Daoy (cell line): ENCODE results near the gene LYPD6. TPM values are rescaled to one million over a fixed set of nuclear protein-coding genes. Genes with fewer than 3 reads are reported as not detected.
"Not testable (repeated sequence)": the region's sequence is repeated elsewhere in the genome, so short reads cannot be mapped to it uniquely, and the experiment has no call there.

ENCODE experiments used
- DNase-seq: peaks from one replicate; pipeline ENCODE4 v3.0.0-alpha.2; 2015; ENCODE audit warnings: low read depth
- total RNA-seq: library from RNA; depleted of rRNA; stranded (reverse); fragments of >200 nt; shearing (Covaris generic); gene quantifications from 2 replicates; pipeline ENCODE4 v1.2.3, GENCODE V29; 2014

The LYPD6 gene
- total RNA-seq, 1 experiment from 2014 or later, result 8.5 TPM

GRCh38 chr2:149451417-149452165 is 121.2 kb downstream of the LYPD6 start:
- no peak for DNase-seq

DNA sequence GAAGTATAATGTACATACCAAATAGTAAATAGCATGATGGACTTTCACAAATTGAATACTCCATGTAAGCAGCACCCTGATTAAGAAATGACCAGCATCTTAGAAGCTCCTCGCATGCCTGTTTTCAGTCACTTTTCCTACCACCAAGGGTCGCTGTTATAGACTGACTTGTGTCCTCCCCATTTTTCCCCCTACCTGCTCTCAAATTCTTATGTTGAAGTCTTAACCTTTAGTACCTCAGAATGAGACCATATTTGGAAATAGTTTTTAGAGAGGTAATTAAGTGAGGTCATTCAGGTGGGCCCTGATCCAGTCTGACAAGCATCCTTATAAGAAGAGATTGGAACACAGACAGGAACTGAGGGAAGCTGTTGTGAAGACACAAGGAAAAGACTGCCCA is 125.9 kb downstream of the LYPD6 start:
- DNase-seq, result no peak

DNA sequence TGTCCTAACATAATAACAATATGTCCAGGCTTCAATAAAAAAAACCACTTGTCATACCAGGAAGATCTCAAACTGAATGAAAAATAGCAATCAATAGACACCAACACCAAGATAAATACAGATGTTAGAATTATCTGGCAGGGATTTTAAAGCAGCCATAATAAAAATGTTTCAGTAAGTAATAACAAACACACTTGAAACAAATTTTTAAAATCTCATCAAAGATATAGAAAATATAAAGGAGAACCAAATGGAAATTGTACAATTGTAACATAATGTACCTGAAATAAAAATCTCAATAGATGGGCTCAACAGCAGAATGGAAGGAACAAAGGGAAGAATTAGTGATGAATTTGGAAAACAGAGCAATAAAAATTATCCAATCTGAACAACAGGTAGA is 128.1 kb downstream of the LYPD6 start:
- no peak for DNase-seq

DNA sequence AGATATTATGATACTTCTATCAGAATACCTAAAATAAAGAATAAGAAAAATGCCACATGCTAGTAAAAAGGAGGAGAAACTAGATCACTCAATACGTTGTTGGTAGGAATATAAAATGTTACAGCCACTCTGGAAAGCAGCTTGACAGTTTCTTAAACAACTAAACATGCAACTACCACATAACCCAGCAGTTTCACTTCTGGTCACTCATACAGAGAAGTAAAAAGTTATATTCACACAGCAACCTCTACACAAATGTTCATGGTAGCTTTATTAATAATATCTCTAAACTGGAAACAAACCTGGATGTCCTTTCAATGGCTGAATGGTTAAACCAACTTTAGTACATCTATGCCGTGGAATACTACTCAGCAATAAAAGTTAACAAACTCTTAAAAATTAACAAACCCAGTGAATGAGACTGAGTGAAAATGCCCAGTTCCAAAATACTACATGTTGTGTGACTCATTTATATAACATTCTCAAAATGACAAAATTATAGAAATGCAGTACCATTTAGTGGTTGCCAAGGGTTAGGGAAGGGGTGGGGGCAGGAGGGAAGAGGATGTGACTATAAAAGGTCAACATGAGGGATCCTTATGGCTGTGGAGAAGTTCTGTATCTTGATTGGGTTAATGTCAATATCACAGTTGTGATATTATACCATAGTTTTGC is 133.1 kb downstream of the LYPD6 start:
- no peak for DNase-seq

GRCh38 chr2:149464396-149464795 is 134.0 kb downstream of the LYPD6 start:
- no peak for DNase-seq

DNA sequence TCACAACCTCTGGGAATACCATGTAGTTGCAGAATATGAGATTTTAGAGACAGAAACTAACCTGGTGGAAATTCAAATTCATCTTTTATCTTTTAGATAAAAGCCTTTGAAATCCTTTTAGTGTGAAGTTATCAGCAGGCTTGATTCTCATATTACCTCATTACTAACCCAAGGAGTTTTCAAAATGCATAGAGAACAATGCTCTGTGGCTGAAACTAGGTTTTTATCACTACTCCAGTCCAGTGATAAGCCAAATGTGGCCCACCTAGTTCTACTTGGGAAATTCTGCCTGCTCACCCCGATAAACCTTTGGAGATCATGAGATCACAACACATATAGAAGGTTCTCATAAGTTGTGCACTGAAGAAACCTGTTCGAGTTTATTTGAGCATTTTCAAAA is 135.5 kb downstream of the LYPD6 start:
- no peak for DNase-seq

DNA sequence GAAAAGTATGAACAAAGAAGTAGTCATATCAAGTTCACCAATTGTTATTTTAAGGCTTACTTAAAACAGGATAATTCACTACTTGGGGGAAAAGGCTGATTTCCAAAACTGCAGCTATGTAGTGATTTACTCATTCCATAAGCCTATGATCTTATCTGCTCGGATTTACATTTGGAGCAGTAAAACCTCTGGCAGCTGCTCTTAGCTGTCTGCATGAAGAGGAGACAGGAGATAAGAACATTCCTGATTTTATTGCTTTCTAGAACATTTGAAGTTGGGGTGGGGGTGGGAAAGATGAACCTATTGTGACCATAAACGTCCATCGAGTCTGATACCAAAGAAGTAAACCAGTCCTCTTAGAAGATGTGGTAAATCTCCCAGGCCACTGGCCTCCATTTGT is 136.2 kb downstream of the LYPD6 start:
- no peak for DNase-seq

DNA sequence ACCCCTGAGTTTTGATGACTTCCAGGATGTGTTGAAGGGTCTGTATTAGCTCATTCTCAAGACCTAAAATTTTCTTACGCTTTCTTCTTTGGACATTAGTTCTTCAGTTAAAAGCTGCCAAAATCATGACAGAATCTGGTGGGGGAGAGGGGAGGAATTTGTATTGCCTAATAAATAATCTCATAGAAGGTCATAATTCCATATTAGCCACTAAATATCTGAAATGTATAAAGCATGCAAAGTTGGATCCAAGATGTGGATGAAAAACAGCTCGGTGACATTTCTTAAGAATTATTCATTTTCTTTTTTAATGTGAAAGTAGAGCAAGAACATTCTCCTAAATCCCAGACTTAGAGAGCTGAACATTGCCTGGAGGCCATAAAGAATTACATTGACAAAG is 137.0 kb downstream of the LYPD6 start:
- no peak for DNase-seq

DNA sequence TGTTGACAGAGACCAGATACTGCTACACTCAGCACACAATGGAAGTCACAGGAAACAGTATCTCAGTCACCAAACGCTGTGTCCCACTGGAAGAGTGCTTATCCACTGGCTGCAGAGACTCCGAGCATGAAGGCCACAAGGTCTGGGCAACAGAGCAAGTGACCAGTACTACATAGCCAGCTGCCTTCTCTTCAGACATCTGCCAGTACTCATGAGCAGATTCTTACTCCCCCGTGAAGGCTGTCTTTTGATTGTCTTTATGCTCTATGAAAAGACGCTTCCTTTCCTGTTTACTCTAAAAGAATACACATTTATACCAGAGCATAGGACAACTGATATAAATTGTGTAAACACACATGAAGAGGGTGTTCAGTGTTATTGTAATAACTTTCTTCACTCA is 138.2 kb downstream of the LYPD6 start:
- no peak for DNase-seq

GRCh38 chr2:149470046-149470445 is 139.7 kb downstream of the LYPD6 start:
- no peak for DNase-seq

- no peak for DNase-seq
Measured at GRCh38 chr2:149472413-149472812, 142.0 kb downstream of the LYPD6 start.

DNA sequence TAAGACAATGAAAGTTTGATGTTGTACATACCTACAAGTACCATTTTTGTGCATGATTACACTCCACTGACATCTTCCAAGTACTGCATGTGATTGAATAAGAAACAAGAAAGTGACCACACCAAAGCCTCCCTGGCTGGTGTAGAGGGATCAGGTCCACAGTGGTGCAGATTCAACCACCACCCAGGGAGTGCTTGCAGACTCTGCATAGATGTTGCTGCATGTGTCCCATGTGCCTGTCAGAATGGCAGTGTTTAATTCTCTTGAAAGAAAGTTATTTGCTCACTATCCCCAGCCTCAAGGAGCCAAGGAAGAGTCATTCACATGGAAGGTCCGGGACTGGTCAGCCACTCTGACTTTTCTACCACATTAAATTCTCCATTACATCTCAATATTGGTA is 142.7 kb downstream of the LYPD6 start:
- no peak for DNase-seq

DNA sequence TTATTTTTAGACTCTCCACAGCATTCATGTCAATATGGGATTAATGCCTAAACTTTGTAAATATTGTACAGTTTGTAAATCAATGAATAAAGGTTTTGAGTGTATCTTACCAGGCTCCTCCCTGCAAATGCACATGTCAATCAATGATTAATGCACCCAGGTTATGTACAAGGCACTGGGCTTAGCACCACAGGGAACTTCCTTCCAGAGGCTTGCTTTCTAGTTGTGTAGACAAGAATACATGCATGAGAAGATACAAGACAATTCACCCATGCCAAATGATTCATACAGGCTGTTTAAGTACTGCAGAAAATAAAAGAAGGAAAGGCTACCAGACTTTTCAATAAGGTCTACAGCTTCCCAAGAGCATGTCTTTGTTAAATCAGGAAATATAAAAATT is 143.1 kb downstream of the LYPD6 start:
- DNase-seq, result no peak

DNA sequence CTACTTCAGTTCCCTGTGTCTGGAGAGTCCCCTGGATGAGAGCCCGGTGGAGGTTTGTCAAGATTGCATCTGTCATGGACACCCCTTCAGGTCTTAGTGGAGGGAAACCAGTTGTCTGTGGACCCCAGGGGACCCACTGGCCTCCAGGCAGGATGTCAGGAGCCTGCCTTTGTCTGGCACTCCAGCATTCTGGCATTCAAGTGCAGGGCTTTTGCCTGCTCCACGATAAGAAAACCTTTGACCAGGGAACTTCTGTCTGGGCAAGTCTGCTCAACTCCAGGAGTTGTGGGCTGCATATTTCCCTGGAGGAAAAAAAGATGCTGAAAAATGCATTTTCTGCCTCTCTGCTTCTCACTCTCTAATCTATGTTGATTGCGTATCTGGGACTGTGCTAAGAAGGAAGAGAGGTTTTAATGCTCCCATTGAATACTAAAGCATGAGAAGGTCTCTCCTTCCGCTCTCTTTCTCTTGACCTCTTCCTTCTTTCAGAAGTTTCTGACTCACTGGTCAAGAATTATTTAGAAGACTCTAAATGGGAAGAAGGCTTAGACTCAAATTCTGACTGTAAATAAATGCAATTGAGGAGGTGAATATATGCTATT is 152.7 kb downstream of the LYPD6 start:
- no peak for DNase-seq

GRCh38 chr2:149486664-149487063 is 156.3 kb downstream of the LYPD6 start:
- DNase-seq, result no peak

GRCh38 chr2:149487189-149487588 is 156.8 kb downstream of the LYPD6 start:
- no peak for DNase-seq

DNA sequence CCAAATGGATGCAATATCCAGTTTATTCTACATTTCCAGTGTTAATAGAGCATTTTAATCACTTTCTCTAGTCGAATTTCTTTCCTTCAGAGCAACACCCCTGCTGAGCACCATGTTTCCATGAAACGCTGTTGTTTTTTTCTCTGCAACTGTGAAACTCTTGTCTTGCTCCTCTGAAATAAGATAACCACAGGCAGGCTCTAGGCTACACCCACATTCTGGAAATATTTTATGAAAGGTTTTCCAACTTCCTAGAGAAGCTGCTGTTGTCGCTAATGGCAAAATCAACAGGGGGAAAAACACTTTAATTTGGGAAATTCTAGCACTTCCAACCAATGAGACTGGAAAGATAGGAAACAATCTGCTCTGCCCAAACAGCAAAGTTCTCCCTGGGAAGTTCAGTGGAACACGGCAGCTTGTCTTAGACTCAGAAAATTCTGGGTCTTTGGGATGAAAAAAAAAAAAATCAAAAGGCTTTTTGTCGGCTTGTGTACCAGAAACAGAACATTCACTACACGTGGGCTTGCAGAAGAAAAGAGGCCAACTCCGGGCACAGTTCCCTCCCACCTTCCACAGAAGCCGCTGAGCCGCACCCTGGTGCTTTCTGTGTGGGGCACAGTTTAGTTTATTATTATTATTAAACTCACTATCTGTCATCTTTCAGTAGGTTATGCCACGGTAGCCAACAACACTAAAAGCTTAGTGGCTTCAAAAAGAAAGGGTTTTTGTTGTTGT is 158.5 kb downstream of the LYPD6 start:
- no peak for DNase-seq

DNA sequence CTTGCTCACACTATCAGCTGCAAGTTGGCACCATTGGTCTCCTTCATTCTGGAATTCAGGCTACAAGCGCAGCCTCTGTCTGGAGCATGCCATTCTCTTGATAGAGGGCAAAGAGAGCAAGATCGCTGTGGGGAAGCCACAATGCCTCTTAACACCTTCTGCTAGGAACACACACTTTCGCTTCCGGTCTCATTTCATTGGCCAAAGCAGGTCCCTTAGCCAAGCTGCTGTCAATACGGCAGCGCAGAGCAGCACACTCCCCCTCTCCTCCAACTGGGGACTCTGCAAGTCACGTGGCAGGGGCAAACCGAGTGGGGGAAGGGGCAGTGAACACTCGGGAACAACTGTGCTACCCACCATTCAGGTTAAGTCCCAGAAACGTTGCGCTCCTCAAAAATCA is 159.1 kb downstream of the LYPD6 start:
- DNase-seq, result no peak

GRCh38 chr2:149490296-149490695 is 159.9 kb downstream of the LYPD6 start:
- DNase-seq, result peak; percentile 14

GRCh38 chr2:149492923-149493322 is 162.5 kb downstream of the LYPD6 start:
- no peak for DNase-seq

- not testable (repeated sequence) for DNase-seq
Measured at GRCh38 chr2:149499204-149499603, 168.8 kb downstream of the LYPD6 start.

DNA sequence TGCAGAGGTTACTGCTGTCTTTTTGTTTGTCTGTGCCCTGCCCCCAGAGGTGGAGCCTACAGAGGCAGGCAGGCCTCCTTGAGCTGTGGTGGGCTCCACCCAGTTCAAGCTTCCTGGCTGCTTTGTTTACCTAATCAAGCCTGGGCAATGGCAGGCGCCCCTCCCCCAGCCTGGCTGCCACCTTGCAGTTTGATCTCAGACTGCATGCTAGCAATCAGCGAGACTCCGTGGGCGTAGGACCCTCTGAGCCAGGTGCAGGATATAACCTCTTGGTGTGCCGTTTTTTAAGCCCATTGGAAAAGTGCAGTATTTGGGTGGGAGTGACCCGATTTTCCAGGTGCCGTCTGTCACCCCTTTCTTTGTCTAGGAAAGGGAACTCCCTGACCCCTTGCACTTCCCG is 176.4 kb downstream of the LYPD6 start:
- DNase-seq, result not testable (repeated sequence)
